Loucy (cell line): ENCODE measurements around the gene FGD5.
"Not testable (repeated sequence)": the region's sequence is repeated elsewhere in the genome, so short reads cannot be mapped to it uniquely, and the experiment has no call there.

Experiments
- H2AFZ ChIP-seq: fragments of 200-600 bp; sonication (generic); 2 replicates; pipeline ENCODE4 v1.6.0; 2016; ENCODE audit warnings: antibody characterized with exemption, mild to moderate bottlenecking, low read length, moderate library complexity
- H3F3A ChIP-seq: fragments of 200-600 bp; 2 replicates; pipeline ENCODE4 v1.6.0; 2016; ENCODE audit warnings: antibody characterized with exemption, low read depth, mild to moderate bottlenecking
- H3K27me3 ChIP-seq: fragments of 200-600 bp; sonication (generic); 2 replicates; pipeline ENCODE4 v1.6.1; 2014; ENCODE audit warnings: low read length, mild to moderate bottlenecking; ENCODE audit not compliant: insufficient read depth, poor library complexity, severe bottlenecking
- H3K36me3 ChIP-seq: fragments of 200-600 bp; sonication (generic); 2 replicates; pipeline ENCODE4 v1.6.1; 2016; ENCODE audit warnings: low read length; ENCODE audit not compliant: insufficient read depth
- H3K4me1 ChIP-seq: fragments of 200-600 bp; sonication (generic); 2 replicates; pipeline ENCODE4 v1.5.1; 2014; ENCODE audit warnings: low read length, mild to moderate bottlenecking; ENCODE audit not compliant: insufficient read depth, poor library complexity, severe bottlenecking
- H3K4me2 ChIP-seq: fragments of 200-600 bp; sonication (generic); 2 replicates; pipeline ENCODE4 v1.6.0; 2014; ENCODE audit warnings: antibody characterized with exemption, low read length, low read depth, mild to moderate bottlenecking; ENCODE audit not compliant: poor library complexity, severe bottlenecking
- H3K4me3 ChIP-seq: fragments of 200-600 bp; sonication (generic); 2 replicates; pipeline ENCODE4 v1.5.1; 2014; ENCODE audit warnings: low read length, mild to moderate bottlenecking, mixed read lengths; ENCODE audit not compliant: poor library complexity, severe bottlenecking
- H3K79me2 ChIP-seq: fragments of 200-600 bp; sonication (generic); 2 replicates; pipeline ENCODE4 v1.6.1; 2014; ENCODE audit warnings: low read length; ENCODE audit not compliant: insufficient read depth
- H3K9ac ChIP-seq: fragments of 200-600 bp; sonication (generic); 2 replicates; pipeline ENCODE4 v1.6.0; 2014; ENCODE audit warnings: mild to moderate bottlenecking, low read depth, low read length, moderate library complexity; ENCODE audit not compliant: poor library complexity, severe bottlenecking
- H3K9me2 ChIP-seq: fragments of 200-600 bp; sonication (generic); replicated peaks from 2 replicates; pipeline ENCODE4 v1.6.1; 2016; ENCODE audit warnings: low read depth, low read length, mixed read lengths
- H3K9me3 ChIP-seq: fragments of 200-600 bp; sonication (generic); 2 replicates; pipeline ENCODE4 v1.6.1; 2014; ENCODE audit warnings: mild to moderate bottlenecking, antibody characterized with exemption, low read length, low read depth; ENCODE audit not compliant: insufficient read depth
- H4K20me1 ChIP-seq: fragments of 200-600 bp; sonication (generic); 2 replicates; pipeline ENCODE4 v1.6.0; 2014; ENCODE audit warnings: antibody characterized with exemption, low read length, mild to moderate bottlenecking; ENCODE audit not compliant: insufficient read depth, poor library complexity, severe bottlenecking
- CTCF ChIP-seq: fragments of 200-600 bp; sonication (generic); conservative IDR thresholded peaks from 2 replicates; pipeline ENCODE4 v1.5.1; 2014; ENCODE audit warnings: mild to moderate bottlenecking, antibody characterized with exemption, low read length
- EZH2phosphoT487 ChIP-seq: fragments of 200-600 bp; IDR thresholded peaks from 2 replicates; pipeline ENCODE4 v1.6.1; 2018; ENCODE audit warnings: antibody characterized with exemption, mild to moderate bottlenecking, moderate library complexity, borderline replicate concordance

FGD5 gene

GRCh38 chr3:14899993-14900618 is 81.3 kb downstream of the FGD5 start:
- Histone ChIP-seq H3F3A (no peaks in the 10 kb centered on the region), H3K9ac (no peak overlapping the region), H2AFZ (no peak overlapping the region), H3K36me3 (no peaks in the 10 kb centered on the region), H3K4me2 (no peak overlapping the region), H3K4me3 (no peak overlapping the region), H3K9me2 (no peaks in the 10 kb centered on the region), H3K9me3 (no peaks in the 10 kb centered on the region), H3K79me2 (no peaks in the 10 kb centered on the region), H4K20me1 (no peaks in the 10 kb centered on the region), H3K27me3 (no peaks in the 10 kb centered on the region), H3K4me1 (peaks cover 9% of the 10 kb centered on the region)
- TF ChIP-seq CTCF: no peak
- no peak for TF ChIP-seq EZH2phosphoT487

GRCh38 chr3:14900881-14901873 is 82.4 kb downstream of the FGD5 start:
- Histone ChIP-seq H3F3A (no peaks in the 10 kb centered on the region), H3K4me3 (no peak overlapping the region)

DNA sequence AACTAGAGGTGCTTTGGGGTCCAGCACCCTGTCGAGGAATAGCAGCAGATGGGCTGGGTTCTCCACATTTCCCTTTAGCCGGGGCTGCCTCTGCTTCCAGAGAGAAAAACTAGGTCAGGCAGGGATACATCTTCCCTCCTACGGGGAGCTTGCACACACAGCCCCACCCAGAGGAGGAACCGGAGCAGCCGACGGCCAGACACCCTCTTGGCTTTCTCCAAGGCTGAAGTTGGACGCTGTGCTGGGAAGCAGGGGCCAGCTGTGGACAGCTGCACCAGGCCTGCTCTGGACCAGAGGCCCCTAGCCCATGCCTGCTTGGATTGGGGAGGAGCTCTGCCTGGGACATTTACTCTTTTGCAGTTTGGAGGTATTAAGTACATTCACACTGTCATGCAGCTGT is 84.0 kb downstream of the FGD5 start:
- Histone ChIP-seq H3K4me2 (no peak overlapping the region), H3K9me2 (no peaks in the 10 kb centered on the region), H2AFZ (no peak overlapping the region), H3F3A (no peaks in the 10 kb centered on the region), H4K20me1 (no peaks in the 10 kb centered on the region), H3K4me1 (peaks cover 14% of the 10 kb centered on the region), H3K9ac (no peak overlapping the region), H3K27me3 (no peaks in the 10 kb centered on the region), H3K36me3 (no peaks in the 10 kb centered on the region), H3K4me3 (no peak overlapping the region), H3K79me2 (no peaks in the 10 kb centered on the region), H3K9me3 (no peaks in the 10 kb centered on the region; the same call in 1 of the 2 replicates)
- TF ChIP-seq EZH2phosphoT487: no peak
- TF ChIP-seq CTCF: no peak

More at GRCh38 chr3:14900881-14901873, 82.4 kb downstream of the FGD5 start:
- Histone ChIP-seq H4K20me1 (no peaks in the 10 kb centered on the region), H3K9me3 (no peaks in the 10 kb centered on the region; the same call in 1 of the 2 replicates), H3K27me3 (no peaks in the 10 kb centered on the region), H3K9me2 (no peaks in the 10 kb centered on the region), H3K36me3 (no peaks in the 10 kb centered on the region), H3K9ac (no peak overlapping the region), H3K4me1 (peaks cover 9% of the 10 kb centered on the region), H3K79me2 (no peaks in the 10 kb centered on the region), H2AFZ (no peak overlapping the region), H3K4me2 (no peak overlapping the region)
- TF ChIP-seq CTCF (no peak), EZH2phosphoT487 (no peak)

DNA sequence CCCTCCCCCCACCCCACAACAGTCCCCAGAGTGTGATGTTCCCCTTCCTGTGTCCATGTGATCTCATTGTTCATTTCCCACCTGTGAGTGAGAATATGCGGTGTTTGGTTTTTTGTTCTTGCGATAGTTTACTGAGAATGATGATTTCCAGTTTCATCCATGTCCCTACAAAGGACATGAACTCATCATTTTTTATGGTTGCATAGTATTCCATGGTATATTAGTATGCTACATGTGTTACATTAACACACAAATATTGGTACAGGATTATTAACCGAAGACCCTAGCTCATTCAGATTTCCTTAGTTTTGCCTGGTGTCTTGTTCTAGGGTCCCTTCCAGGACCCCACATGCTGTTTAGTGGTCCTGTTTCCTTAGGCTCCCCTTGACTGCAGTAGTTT is 84.7 kb downstream of the FGD5 start:
- not testable (repeated sequence) for H3F3A ChIP-seq, H4K20me1 ChIP-seq, H3K36me3 ChIP-seq, H3K9me2 ChIP-seq, H3K9ac ChIP-seq, H3K4me2 ChIP-seq, H3K4me3 ChIP-seq, H2AFZ ChIP-seq, H3K79me2 ChIP-seq, H3K27me3 ChIP-seq, H3K9me3 ChIP-seq
- peaks cover 13% of the 10 kb centered on the region for H3K4me1 ChIP-seq
